Astrocyte (in vitro differentiated cells and primary cell): ENCODE data around the gene PLEKHA8. TPM values are rescaled to one million over a fixed set of nuclear protein-coding genes. Genes with fewer than 3 reads are reported as not detected.
A peak's percentile ranks its signal among the peaks of the same experiment; 100 is the strongest.

Experiments
- DNase-seq: peaks from one replicate; pipeline ENCODE4 v3.0.0-alpha.2; 2010; ENCODE audit warnings: low read depth
- FAIRE-seq: peaks from 2 replicates; lab custom pipeline; 2011; peaks lifted over from hg19 to GRCh38; lab: Jason Lieb, UNC
- H2AFZ ChIP-seq: 2 replicates; pipeline ENCODE4 v1.6.0; 2012; ENCODE audit warnings: low read depth, low read length, inconsistent platforms
- H3K27ac ChIP-seq: 2 replicates; pipeline ENCODE4 v1.5.1; 2011; ENCODE audit warnings: low read depth, low read length, inconsistent platforms
- H3K27me3 ChIP-seq: 2 replicates; pipeline ENCODE4 v1.6.0; 2011; ENCODE audit warnings: low read length, inconsistent platforms; ENCODE audit not compliant: insufficient read depth
- H3K36me3 ChIP-seq: 2 replicates; pipeline ENCODE4 v1.5.1; 2011; ENCODE audit warnings: low read length, inconsistent platforms; ENCODE audit not compliant: insufficient read depth
- H3K4me1 ChIP-seq: 2 replicates; pipeline ENCODE4 v1.5.1; 2011; ENCODE audit warnings: low read length, inconsistent platforms; ENCODE audit not compliant: insufficient read depth
- H3K4me2 ChIP-seq: 2 replicates; pipeline ENCODE4 v1.6.0; 2012; ENCODE audit warnings: low read length, inconsistent platforms
- H3K4me3 ChIP-seq: 2 replicates; pipeline ENCODE4 v1.5.1; 2011; ENCODE audit warnings: low read depth, mild to moderate bottlenecking, low read length, inconsistent platforms; ENCODE audit not compliant: insufficient read depth
- H3K79me2 ChIP-seq: 2 replicates; pipeline ENCODE4 v1.6.0; 2012; ENCODE audit warnings: mild to moderate bottlenecking, low read length, inconsistent platforms; ENCODE audit not compliant: insufficient read depth
- H3K9ac ChIP-seq: 2 replicates; pipeline ENCODE4 v1.6.0; 2012; ENCODE audit warnings: mild to moderate bottlenecking, low read length, inconsistent platforms
- H3K9me3 ChIP-seq: 2 replicates; pipeline ENCODE4 v1.5.1; 2012; ENCODE audit warnings: low read depth, mild to moderate bottlenecking, low read length, inconsistent platforms; ENCODE audit not compliant: insufficient read depth
- H4K20me1 ChIP-seq: 2 replicates; pipeline ENCODE4 v1.6.0; 2012; ENCODE audit warnings: low read length, inconsistent platforms; ENCODE audit not compliant: insufficient read depth
- H3K27ac Mint-ChIP-seq: one replicate; pipeline ENCODE4 v1.8.0; 2021; ENCODE audit warnings: mild to moderate bottlenecking, mixed read lengths; ENCODE audit not compliant: unreplicated experiment
- H3K27me3 Mint-ChIP-seq: one replicate; pipeline ENCODE4 v1.8.0; 2021; ENCODE audit warnings: low read depth, mixed read lengths; ENCODE audit not compliant: unreplicated experiment
- H3K36me3 Mint-ChIP-seq: one replicate; pipeline ENCODE4 v1.8.0; 2021; ENCODE audit warnings: low read depth, mixed read lengths; ENCODE audit not compliant: unreplicated experiment
- H3K4me1 Mint-ChIP-seq: one replicate; pipeline ENCODE4 v1.8.0; 2021; ENCODE audit warnings: low read depth, mixed read lengths; ENCODE audit not compliant: unreplicated experiment
- H3K4me3 Mint-ChIP-seq: one replicate; pipeline ENCODE4 v1.8.0; 2021; ENCODE audit warnings: mild to moderate bottlenecking, moderate library complexity, mixed read lengths; ENCODE audit not compliant: unreplicated experiment
- H3K9me3 Mint-ChIP-seq: one replicate; pipeline ENCODE4 v1.8.0; 2021; ENCODE audit warnings: mild to moderate bottlenecking, mixed read lengths; ENCODE audit not compliant: unreplicated experiment
- EZH2 ChIP-seq: IDR thresholded peaks from 2 replicates; pipeline ENCODE4 v1.6.1; 2012; ENCODE audit warnings: mild to moderate bottlenecking, low read length, inconsistent platforms; ENCODE audit not compliant: insufficient read depth
- total RNA-seq: library from RNA; stranded (reverse); gene quantifications from 2 replicates; pipeline ENCODE4 v1.2.1, GENCODE V29; 2021
- TF ChIP-seq, protein P1 (sequence below): IDR thresholded peaks from 2 replicates; pipeline ENCODE4 v1.5.1; 2011; ENCODE audit warnings: low read depth, mild to moderate bottlenecking, inconsistent platforms, low read length, moderate library complexity; ENCODE audit not compliant: insufficient read depth

Gene PLEKHA8
- total RNA-seq, 1 donor from 2014 or later, result 34.7 TPM

GRCh38 chr7:30074422-30075030 is 46.3 kb downstream of the PLEKHA8 start:
- no peaks in the 10 kb centered on the region for H3K9me3 ChIP-seq
- H4K20me1 ChIP-seq, result no peaks in the 10 kb centered on the region
- Mint-ChIP-seq H3K27ac (no peak overlapping the region), H3K36me3 (peaks cover 8% of the 10 kb centered on the region), H3K27me3 (no peaks in the 10 kb centered on the region), H3K4me3 (no peak overlapping the region), H3K4me1 (peaks cover 13% of the 10 kb centered on the region), H3K9me3 (no peaks in the 10 kb centered on the region)
- no peak overlapping the region for H3K9ac ChIP-seq
- FAIRE-seq (peak; percentile 5), DNase-seq (peak; percentile 71)
- H3K4me2 ChIP-seq, result no peak overlapping the region
- no peaks in the 10 kb centered on the region for H3K27me3 ChIP-seq
- TF ChIP-seq EZH2, result no peak
- TF ChIP-seq, protein P1, sequence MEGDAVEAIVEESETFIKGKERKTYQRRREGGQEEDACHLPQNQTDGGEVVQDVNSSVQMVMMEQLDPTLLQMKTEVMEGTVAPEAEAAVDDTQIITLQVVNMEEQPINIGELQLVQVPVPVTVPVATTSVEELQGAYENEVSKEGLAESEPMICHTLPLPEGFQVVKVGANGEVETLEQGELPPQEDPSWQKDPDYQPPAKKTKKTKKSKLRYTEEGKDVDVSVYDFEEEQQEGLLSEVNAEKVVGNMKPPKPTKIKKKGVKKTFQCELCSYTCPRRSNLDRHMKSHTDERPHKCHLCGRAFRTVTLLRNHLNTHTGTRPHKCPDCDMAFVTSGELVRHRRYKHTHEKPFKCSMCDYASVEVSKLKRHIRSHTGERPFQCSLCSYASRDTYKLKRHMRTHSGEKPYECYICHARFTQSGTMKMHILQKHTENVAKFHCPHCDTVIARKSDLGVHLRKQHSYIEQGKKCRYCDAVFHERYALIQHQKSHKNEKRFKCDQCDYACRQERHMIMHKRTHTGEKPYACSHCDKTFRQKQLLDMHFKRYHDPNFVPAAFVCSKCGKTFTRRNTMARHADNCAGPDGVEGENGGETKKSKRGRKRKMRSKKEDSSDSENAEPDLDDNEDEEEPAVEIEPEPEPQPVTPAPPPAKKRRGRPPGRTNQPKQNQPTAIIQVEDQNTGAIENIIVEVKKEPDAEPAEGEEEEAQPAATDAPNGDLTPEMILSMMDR, result peak; percentile 49
- no peak overlapping the region for H3K27ac ChIP-seq
- no peaks in the 10 kb centered on the region for H3K4me1 ChIP-seq
- H3K36me3 ChIP-seq, result peaks cover 4% of the 10 kb centered on the region
- H3K4me3 ChIP-seq, result no peak overlapping the region
- H3K79me2 ChIP-seq, result no peaks in the 10 kb centered on the region
- no peak overlapping the region for H2AFZ ChIP-seq

- H3K36me3 Mint-ChIP-seq, result peaks cover 9% of the 10 kb centered on the region
- Histone ChIP-seq H3K4me2 (no peak overlapping the region), H3K79me2 (no peaks in the 10 kb centered on the region), H3K4me1 (no peaks in the 10 kb centered on the region), H3K27ac (no peak overlapping the region), H3K9me3 (no peaks in the 10 kb centered on the region), H3K4me3 (no peak overlapping the region), H3K36me3 (peaks cover 4% of the 10 kb centered on the region), H3K9ac (no peak overlapping the region), H3K27me3 (no peaks in the 10 kb centered on the region), H2AFZ (no peak overlapping the region), H4K20me1 (no peaks in the 10 kb centered on the region)
- no peaks in the 10 kb centered on the region for H3K9me3 Mint-ChIP-seq
- no peak for TF ChIP-seq EZH2
- TF ChIP-seq, protein P1, result no peak
- H3K4me3 Mint-ChIP-seq, result no peak overlapping the region
- H3K27me3 Mint-ChIP-seq, result no peaks in the 10 kb centered on the region
- H3K4me1 Mint-ChIP-seq, result peaks cover 6% of the 10 kb centered on the region
- DNase-seq (no peak), FAIRE-seq (no peak)
- no peak overlapping the region for H3K27ac Mint-ChIP-seq
Measured at GRCh38 chr7:30076411-30076810, 48.2 kb downstream of the PLEKHA8 start.

GRCh38 chr7:30078280-30078679 is 50.1 kb downstream of the PLEKHA8 start:
- no peaks in the 10 kb centered on the region for H4K20me1 ChIP-seq
- no peaks in the 10 kb centered on the region for H3K27me3 ChIP-seq
- H3K27ac ChIP-seq, result no peak overlapping the region
- no peak for TF ChIP-seq EZH2
- TF ChIP-seq, protein P1, result no peak
- no peak overlapping the region for H2AFZ ChIP-seq
- DNase-seq, result no peak
- Mint-ChIP-seq H3K27me3 (no peaks in the 10 kb centered on the region), H3K36me3 (peaks cover 9% of the 10 kb centered on the region), H3K4me3 (no peak overlapping the region), H3K4me1 (peaks cover 6% of the 10 kb centered on the region), H3K9me3 (no peaks in the 10 kb centered on the region), H3K27ac (no peak overlapping the region)
- no peaks in the 10 kb centered on the region for H3K4me1 ChIP-seq
- H3K9me3 ChIP-seq, result no peaks in the 10 kb centered on the region
- no peaks in the 10 kb centered on the region for H3K79me2 ChIP-seq
- peaks cover 4% of the 10 kb centered on the region for H3K36me3 ChIP-seq
- no peak overlapping the region for H3K9ac ChIP-seq
- no peak overlapping the region for H3K4me2 ChIP-seq
- no peak overlapping the region for H3K4me3 ChIP-seq
- no peak for FAIRE-seq
